ENCODE measurements around the gene CSGALNACT2.
A peak's percentile ranks its signal among the peaks of the same experiment; 100 is the strongest.
"Not testable (repeated sequence)": the region's sequence is repeated elsewhere in the genome, so short reads cannot be mapped to it uniquely, and the experiment has no call there.

CSGALNACT2 gene, protein sequence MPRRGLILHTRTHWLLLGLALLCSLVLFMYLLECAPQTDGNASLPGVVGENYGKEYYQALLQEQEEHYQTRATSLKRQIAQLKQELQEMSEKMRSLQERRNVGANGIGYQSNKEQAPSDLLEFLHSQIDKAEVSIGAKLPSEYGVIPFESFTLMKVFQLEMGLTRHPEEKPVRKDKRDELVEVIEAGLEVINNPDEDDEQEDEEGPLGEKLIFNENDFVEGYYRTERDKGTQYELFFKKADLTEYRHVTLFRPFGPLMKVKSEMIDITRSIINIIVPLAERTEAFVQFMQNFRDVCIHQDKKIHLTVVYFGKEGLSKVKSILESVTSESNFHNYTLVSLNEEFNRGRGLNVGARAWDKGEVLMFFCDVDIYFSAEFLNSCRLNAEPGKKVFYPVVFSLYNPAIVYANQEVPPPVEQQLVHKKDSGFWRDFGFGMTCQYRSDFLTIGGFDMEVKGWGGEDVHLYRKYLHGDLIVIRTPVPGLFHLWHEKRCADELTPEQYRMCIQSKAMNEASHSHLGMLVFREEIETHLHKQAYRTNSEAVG

DNA sequence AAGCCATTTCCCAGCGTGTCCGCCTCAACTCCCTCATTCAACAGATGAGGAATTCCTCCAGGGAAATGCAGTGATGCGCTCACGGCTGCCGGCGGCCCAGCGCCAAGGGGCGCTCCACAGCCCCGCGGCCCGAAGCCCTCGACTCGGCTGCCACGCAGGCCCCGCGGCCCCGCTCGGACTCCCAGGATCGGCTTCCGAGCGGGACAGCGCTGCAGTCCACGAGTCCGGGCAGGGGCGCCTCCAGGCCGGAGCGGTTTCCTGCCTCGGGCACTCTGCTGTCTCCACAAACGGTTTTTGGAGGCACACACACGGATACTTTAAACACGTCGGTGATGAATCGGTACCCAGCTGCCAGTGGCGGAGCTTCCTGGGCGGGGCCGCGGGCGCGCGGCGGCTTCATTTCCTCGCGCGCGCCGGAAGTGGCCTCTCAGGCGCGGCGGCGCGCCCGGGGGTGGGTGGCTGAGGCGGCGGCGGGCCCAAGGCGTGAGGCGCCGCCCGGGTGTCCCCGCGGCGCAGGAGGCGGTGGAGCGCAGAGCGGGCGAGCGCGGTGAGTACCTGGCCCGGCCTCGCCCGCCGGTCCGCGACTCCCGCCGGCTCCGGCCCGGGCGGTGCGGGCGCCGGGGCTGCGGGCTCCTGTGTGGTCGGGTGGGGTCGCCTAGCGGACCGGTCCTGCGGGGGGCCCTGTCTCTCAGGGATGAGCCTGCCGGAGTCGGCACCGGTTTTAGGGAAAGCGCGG lies at the start of gene CSGALNACT2:
TSS of gene CSGALNACT2 (plus strand) at position 425 of the 736 bp plus-strand sequence. CDS start 16,705 bp downstream, outside the sequence.
- DNase-seq (ENCODE audit: low read depth) = peak; percentile 84

DNA sequence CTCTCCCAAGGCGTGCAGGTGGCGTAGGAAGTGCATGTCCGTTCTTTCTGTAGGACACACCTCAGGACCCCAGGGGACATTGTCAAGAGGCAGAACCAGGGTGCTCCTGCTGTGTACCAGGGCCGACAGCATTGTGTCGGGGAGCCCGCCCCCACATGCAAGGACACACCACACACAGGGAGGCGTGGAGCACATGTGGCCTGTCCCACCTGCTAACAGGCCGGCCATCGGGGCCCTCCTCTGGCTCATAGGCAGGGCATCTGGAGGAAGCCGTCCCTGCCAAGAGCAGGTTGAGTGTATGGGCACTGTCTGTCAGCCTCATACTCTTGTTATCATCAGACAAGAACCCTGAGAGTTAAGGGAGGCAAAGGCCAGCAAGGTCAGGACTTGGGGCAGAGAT lies 48.7 kb upstream of the CSGALNACT2 start:
- no peak for DNase-seq (ENCODE audit: low read depth)

- DNase-seq (ENCODE audit: low read depth) = no peak
Observed at GRCh38 chr10:43090188-43090587, 48.1 kb upstream of the CSGALNACT2 start.

DNA sequence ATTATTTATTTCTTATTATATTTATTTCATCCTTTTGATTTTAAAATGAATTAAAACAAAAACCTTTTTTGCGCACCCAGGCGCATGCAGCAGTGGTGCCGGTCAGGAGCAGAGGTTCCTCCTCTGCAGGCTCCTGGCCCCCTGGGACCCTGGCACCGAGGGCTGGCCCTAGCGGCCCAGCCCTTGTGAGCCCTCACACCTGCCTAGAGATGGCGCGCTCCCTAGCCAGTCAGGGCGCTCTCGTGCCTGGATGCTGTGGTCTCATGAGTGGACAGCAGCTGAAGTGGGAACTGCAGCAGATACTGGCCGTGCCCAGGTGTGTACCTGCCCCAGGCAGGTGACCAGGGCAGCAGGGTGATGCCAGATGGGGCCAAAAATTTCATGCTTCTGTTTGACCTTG lies 47.6 kb upstream of the CSGALNACT2 start:
- DNase-seq (ENCODE audit: low read depth) = no peak

DNA sequence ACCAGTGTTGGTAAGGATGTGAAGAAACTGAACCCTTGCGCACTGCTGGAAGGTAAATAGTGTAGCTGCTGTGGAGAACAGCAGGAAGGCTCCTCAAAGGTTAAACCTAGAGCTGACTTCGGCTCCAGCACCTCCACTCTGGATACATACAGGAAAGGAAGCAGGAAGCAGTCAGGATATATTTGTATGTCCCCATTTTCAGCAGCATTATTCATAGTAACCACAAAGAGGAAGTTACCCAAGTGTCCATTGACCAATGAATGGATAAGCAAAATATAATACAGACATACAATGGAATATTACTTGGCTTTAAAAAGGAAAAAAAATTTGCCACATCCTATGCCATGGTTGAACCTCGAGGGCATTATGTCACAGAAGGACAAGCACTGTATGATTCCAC lies 46.4 kb upstream of the CSGALNACT2 start:
- DNase-seq (ENCODE audit: low read depth) = no peak

GRCh38 chr10:43093423-43094076 lies 44.7 kb upstream of the CSGALNACT2 start:
- DNase-seq (ENCODE audit: low read depth) = no peak

DNA sequence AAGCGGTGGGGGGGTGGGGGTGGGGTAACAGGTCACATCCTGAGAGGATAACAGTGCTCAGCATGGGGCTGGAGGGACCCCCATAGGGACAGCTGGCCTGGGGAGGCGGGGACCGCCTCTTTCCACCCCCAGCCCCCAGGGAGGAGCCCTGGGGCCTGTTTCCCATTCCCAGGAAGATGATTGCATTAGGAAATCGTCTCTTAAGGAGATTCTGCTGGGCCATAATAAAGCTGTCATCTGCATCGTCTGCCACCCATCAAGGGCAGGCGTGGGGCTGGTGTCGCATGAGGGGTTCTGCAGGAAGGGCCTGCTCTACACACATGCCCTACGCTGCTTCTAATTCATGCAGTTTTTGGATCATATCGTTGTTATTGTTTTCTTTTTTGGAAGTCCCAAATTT lies 44.2 kb upstream of the CSGALNACT2 start:
- DNase-seq (ENCODE audit: low read depth) = no peak

GRCh38 chr10:43099339-43099738 lies 38.9 kb upstream of the CSGALNACT2 start:
- not testable (repeated sequence) for DNase-seq (ENCODE audit: low read depth)

GRCh38 chr10:43099928-43100327 lies 38.3 kb upstream of the CSGALNACT2 start:
- DNase-seq (ENCODE audit: low read depth) = no peak

DNA sequence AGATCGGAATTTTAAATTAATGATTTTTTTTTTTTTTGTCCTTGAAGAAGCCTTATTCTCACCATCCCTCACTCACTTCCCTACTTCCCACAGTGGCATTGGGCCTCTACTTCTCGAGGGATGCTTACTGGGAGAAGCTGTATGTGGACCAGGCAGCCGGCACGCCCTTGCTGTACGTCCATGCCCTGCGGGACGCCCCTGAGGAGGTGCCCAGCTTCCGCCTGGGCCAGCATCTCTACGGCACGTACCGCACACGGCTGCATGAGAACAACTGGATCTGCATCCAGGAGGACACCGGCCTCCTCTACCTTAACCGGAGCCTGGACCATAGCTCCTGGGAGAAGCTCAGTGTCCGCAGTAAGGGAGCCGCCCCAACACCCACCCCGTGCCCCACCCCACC lies 37.9 kb upstream of the CSGALNACT2 start:
- no peak for DNase-seq (ENCODE audit: low read depth)

- no peak for DNase-seq (ENCODE audit: low read depth)
Observed at GRCh38 chr10:43102063-43102828, 36.0 kb upstream of the CSGALNACT2 start.

GRCh38 chr10:43105102-43105955 lies 32.9 kb upstream of the CSGALNACT2 start:
- no peak for DNase-seq (ENCODE audit: low read depth)

GRCh38 chr10:43105956-43106229 lies 32.4 kb upstream of the CSGALNACT2 start:
- no peak for DNase-seq (ENCODE audit: low read depth)

- DNase-seq (ENCODE audit: low read depth) = no peak
Observed at GRCh38 chr10:43106256-43107091, 31.8 kb upstream of the CSGALNACT2 start.

GRCh38 chr10:43108951-43109350 lies 29.3 kb upstream of the CSGALNACT2 start:
- no peak for DNase-seq (ENCODE audit: low read depth)

DNA sequence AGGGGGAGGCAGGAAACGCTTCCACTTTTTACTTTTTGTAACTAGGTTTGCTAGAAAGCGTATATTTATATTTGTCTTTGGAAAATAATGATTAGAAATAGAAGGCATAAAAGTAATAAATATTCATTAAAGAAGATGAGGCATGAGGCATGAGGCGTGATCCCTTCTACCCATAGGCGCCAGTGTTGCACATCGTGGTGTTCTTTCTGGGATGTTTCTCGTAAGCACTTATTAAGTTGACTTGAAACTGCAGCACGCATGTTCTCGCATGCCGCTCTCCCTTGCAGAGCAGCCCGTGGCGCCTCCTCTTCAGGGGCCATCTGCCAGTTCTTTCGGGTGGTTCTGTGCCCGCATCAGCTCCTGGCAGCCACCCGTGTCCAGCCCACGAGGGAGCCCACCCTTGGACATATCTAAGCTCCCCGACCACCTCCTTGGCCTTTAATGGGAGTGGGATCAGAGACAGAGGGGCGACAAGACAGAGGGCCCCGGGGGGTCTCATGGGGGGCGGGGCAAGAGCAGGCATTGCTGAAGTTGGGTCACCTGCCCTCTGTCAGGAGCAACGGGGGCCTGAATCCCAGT lies 28.5 kb upstream of the CSGALNACT2 start:
- no peak for DNase-seq (ENCODE audit: low read depth)

- DNase-seq (ENCODE audit: low read depth) = no peak
Observed at GRCh38 chr10:43110338-43111071, 27.7 kb upstream of the CSGALNACT2 start.

- DNase-seq (ENCODE audit: low read depth) = no peak
Observed at GRCh38 chr10:43111101-43111500, 27.1 kb upstream of the CSGALNACT2 start.
